ENCODE data around the gene MAMLD1.

The MAMLD1 gene

GRCh38 chrX:150502979-150503897, 140.1 kb downstream of the MAMLD1 start:
- no peak for TF ChIP-seq CTCF (IDR thresholded peaks at IDR 0.05; ENCODE audit: control insufficient read depth, insufficient read depth, low read depth, low read length, missing control alignments)
- no peak overlapping the region for H3K4me3 ChIP-seq (ENCODE audit: control insufficient read depth, low read depth, low read length)
- DNase-seq (ENCODE audit: low read depth): no peak

GRCh38 chrX:150503898-150504219, 140.7 kb downstream of the MAMLD1 start:
- H3K4me3 ChIP-seq (ENCODE audit: control insufficient read depth, low read depth, low read length): no peak overlapping the region
- TF ChIP-seq CTCF (IDR thresholded peaks at IDR 0.05; ENCODE audit: control insufficient read depth, insufficient read depth, low read depth, low read length, missing control alignments): no peak
- DNase-seq (ENCODE audit: low read depth): no peak

- no peak for TF ChIP-seq CTCF (IDR thresholded peaks at IDR 0.05; ENCODE audit: control insufficient read depth, insufficient read depth, low read depth, low read length, missing control alignments)
- no peak for DNase-seq (ENCODE audit: low read depth)
- H3K4me3 ChIP-seq (ENCODE audit: control insufficient read depth, low read depth, low read length): no peak overlapping the region
Measured at GRCh38 chrX:150504397-150505182, 141.5 kb downstream of the MAMLD1 start.

GRCh38 chrX:150506020-150506419, 142.9 kb downstream of the MAMLD1 start:
- H3K4me3 ChIP-seq (ENCODE audit: control insufficient read depth, low read depth, low read length): no peak overlapping the region
- no peak for DNase-seq (ENCODE audit: low read depth)
- TF ChIP-seq CTCF (IDR thresholded peaks at IDR 0.05; ENCODE audit: control insufficient read depth, insufficient read depth, low read depth, low read length, missing control alignments): no peak

GRCh38 chrX:150506486-150506885, 143.4 kb downstream of the MAMLD1 start:
- no peak for TF ChIP-seq CTCF (IDR thresholded peaks at IDR 0.05; ENCODE audit: control insufficient read depth, insufficient read depth, low read depth, low read length, missing control alignments)
- no peak for DNase-seq (ENCODE audit: low read depth)
- no peak overlapping the region for H3K4me3 ChIP-seq (ENCODE audit: control insufficient read depth, low read depth, low read length)

- TF ChIP-seq CTCF (IDR thresholded peaks at IDR 0.05; ENCODE audit: control insufficient read depth, insufficient read depth, low read depth, low read length, missing control alignments): no peak
- H3K4me3 ChIP-seq (ENCODE audit: control insufficient read depth, low read depth, low read length): no peak overlapping the region
- DNase-seq (ENCODE audit: low read depth): no peak
Measured at GRCh38 chrX:150507251-150507856, 144.2 kb downstream of the MAMLD1 start.

Data from AG09309 (cell line).